Measurements from ENCODE around the gene ERVV-1. TPM values are rescaled to one million over a fixed set of nuclear protein-coding genes. Genes with fewer than 3 reads are reported as not detected.
"Not testable (repeated sequence)": the region's sequence is repeated elsewhere in the genome, so short reads cannot be mapped to it uniquely, and the experiment has no call there.

ERVV-1 gene
- total RNA-seq (not detected), polyA plus RNA-seq (not detected)

- no peak for TF ChIP-seq CTCF (IDR thresholded peaks at IDR 0.05)
- DNase-seq (no peak), FAIRE-seq (no peak), ATAC-seq (no peak)
- 83% methylated on average over 7 of the region's 7 CpGs for WGBS, 2 donors
- Histone ChIP-seq H3K4me1 (no peaks in the 10 kb centered on the region), H3K4me3 (no peak within 1 kb of the TSS), H3K9me3 (no peaks in the 10 kb centered on the region), H3K36me3 (no peaks in the 10 kb centered on the region), H3K27ac (no peak within 1 kb of the TSS), H3K27me3 (no peaks in the 10 kb centered on the region)
- intact Hi-C loops (cut with DNase I): no loop called here
Measured at GRCh38 chr19:53013621-53014020, at the start of gene ERVV-1. Gene ERVV-1, plus strand, starts transcription at chr19:53013921. Its CDS starts 170 bp downstream, at chr19:53014091.

- FAIRE-seq: no peak
- no peaks in the 10 kb centered on the region for H3K36me3 ChIP-seq
- 87 to 96% methylated on average over 2 of the region's 2 CpGs for WGBS, 2 donors
Measured at GRCh38 chr19:52967772-52968171, 45.9 kb upstream of the ERVV-1 start.

GRCh38 chr19:52981329-52981728 lies 32.4 kb upstream of the ERVV-1 start:
- Histone ChIP-seq H3K36me3 (no peaks in the 10 kb centered on the region), H3K27me3 (no peaks in the 10 kb centered on the region), H3K4me3 (no peak overlapping the region), H3K9me3 (no peaks in the 10 kb centered on the region), H3K27ac (no peak overlapping the region), H3K4me1 (no peaks in the 10 kb centered on the region)
- no peak for TF ChIP-seq CTCF (IDR thresholded peaks at IDR 0.05)
- ATAC-seq (no peak), FAIRE-seq (no peak), DNase-seq (no peak)
- WGBS, 2 donors: 44 to 49% methylated on average over 4 of the region's 4 CpGs
- intact Hi-C loops (cut with DNase I): no loop called here

More at GRCh38 chr19:52967772-52968171, 45.9 kb upstream of the ERVV-1 start:
- no peak for TF ChIP-seq CTCF (IDR thresholded peaks at IDR 0.05)
- DNase-seq (no peak), ATAC-seq (no peak)
- Histone ChIP-seq H3K9me3 (no peaks in the 10 kb centered on the region), H3K4me1 (peaks cover 0 to 3% (median 0%) of the 10 kb centered on the region in 3 donors), H3K4me3 (no peak overlapping the region), H3K27ac (no peak overlapping the region), H3K27me3 (no peaks in the 10 kb centered on the region)
- intact Hi-C loops (cut with DNase I): no loop called here

- H3K27me3 ChIP-seq; H3K9me3 ChIP-seq; H3K27ac ChIP-seq; H3K4me1 ChIP-seq; intact Hi-C loops (cut with DNase I); H3K36me3 ChIP-seq; ATAC-seq; H3K4me3 ChIP-seq; FAIRE-seq; DNase-seq: not testable (repeated sequence)
- 71 to 95% methylated on average over 3 of the region's 3 CpGs for WGBS, 2 donors
Measured at GRCh38 chr19:52983167-52983566, 30.6 kb upstream of the ERVV-1 start.

GRCh38 chr19:52987221-52987620 lies 26.5 kb upstream of the ERVV-1 start:
- FAIRE-seq: no peak
- no peak for TF ChIP-seq CTCF (IDR thresholded peaks at IDR 0.05)
- 80 to 92% methylated on average over 4 of the region's 4 CpGs for WGBS, 2 donors
- Histone ChIP-seq H3K4me1 (no peaks in the 10 kb centered on the region), H3K4me3 (no peak overlapping the region), H3K36me3 (no peaks in the 10 kb centered on the region), H3K27ac (no peak overlapping the region), H3K9me3 (no peaks in the 10 kb centered on the region), H3K27me3 (no peaks in the 10 kb centered on the region)
- intact Hi-C loops (cut with DNase I): no loop called here
- no peak for DNase-seq
- no peak for ATAC-seq

Data from pancreas (tissue), 10 donors.